PFSK-1 (cell line): Measurements from ENCODE around the gene SLC17A9.

ENCODE experiments used
- FOXP2 ChIP-seq: optimal IDR thresholded peaks from 2 replicates; pipeline ENCODE3; 2011; ENCODE audit warnings: borderline replicate concordance, control low read depth, inconsistent platforms; ENCODE audit not compliant: insufficient read depth; ENCODE audit errors: extremely low read length, extremely low read depth
- POLR2AphosphoS5 ChIP-seq: IDR thresholded peaks from 2 replicates; pipeline ENCODE4 v1.6.1; 2012; ENCODE audit warnings: low read depth, mild to moderate bottlenecking, control low read depth, low read length, moderate library complexity
- REST ChIP-seq, 2 experiments: IDR thresholded peaks; 2 replicates each; pipeline versions ENCODE4 v1.6.1 to v1.8.0; 2011 to 2012; ENCODE audit warnings: low read depth in 2 of 2, low read length in 2 of 2, control low read depth in 1 of 2, inconsistent platforms in 1 of 2, mild to moderate bottlenecking in 1 of 2, moderate library complexity in 1 of 2; ENCODE audit not compliant: insufficient read depth in 1 of 2
- SIN3A ChIP-seq: IDR thresholded peaks from 2 replicates; pipeline ENCODE4 v1.6.1; 2012; ENCODE audit warnings: mild to moderate bottlenecking, low read length, moderate library complexity, borderline replicate concordance; ENCODE audit not compliant: insufficient read depth
- TAF1 ChIP-seq: IDR thresholded peaks from 2 replicates; pipeline ENCODE4 v1.6.1; 2012; ENCODE audit warnings: low read length, control low read depth, borderline replicate concordance; ENCODE audit not compliant: insufficient read depth

SLC17A9 gene

GRCh38 chr20:62984666-62985443, 32.3 kb downstream of the SLC17A9 start:
- TF ChIP-seq REST (IDR thresholded peaks at IDR 0.05; ENCODE audit: insufficient read depth in 1 of 2, low read depth in 2 of 2, low read length in 2 of 2) (no peak), FOXP2 (no peak), TAF1 (no peak), SIN3A (no peak), POLR2AphosphoS5 (no peak)

GRCh38 chr20:62985444-62985778, 32.9 kb downstream of the SLC17A9 start:
- TF ChIP-seq FOXP2 (no peak), SIN3A (no peak), TAF1 (no peak), POLR2AphosphoS5 (no peak), REST (IDR thresholded peaks at IDR 0.05; ENCODE audit: insufficient read depth in 1 of 2, low read depth in 2 of 2, low read length in 2 of 2) (no peak)

- TF ChIP-seq POLR2AphosphoS5: no peak
- TF ChIP-seq SIN3A: no peak
- no peak for TF ChIP-seq TAF1
- TF ChIP-seq FOXP2: no peak
- TF ChIP-seq REST (IDR thresholded peaks at IDR 0.05; ENCODE audit: insufficient read depth in 1 of 2, low read depth in 2 of 2, low read length in 2 of 2): no peak
Observed at GRCh38 chr20:62986257-62986800, 33.8 kb downstream of the SLC17A9 start.

- TF ChIP-seq TAF1 (no peak), POLR2AphosphoS5 (no peak)
Observed at GRCh38 chr20:62987114-62987513, 34.6 kb downstream of the SLC17A9 start.

GRCh38 chr20:62989201-62989601, 36.7 kb downstream of the SLC17A9 start:
- no peak for TF ChIP-seq TAF1

- no peak for TF ChIP-seq FOXP2
- no peak for TF ChIP-seq SIN3A
- TF ChIP-seq TAF1: no peak
- TF ChIP-seq POLR2AphosphoS5: no peak
- TF ChIP-seq REST (IDR thresholded peaks at IDR 0.05; ENCODE audit: insufficient read depth in 1 of 2, low read depth in 2 of 2, low read length in 2 of 2): no peak
Observed at GRCh38 chr20:62990306-62990825, 37.9 kb downstream of the SLC17A9 start.
